Activated T-helper 2 cell treated with anti-CD3 and anti-CD28 coated beads, Interferon-gamma antibody, Interleukin-2, Interleukin-4, amounts not matched to agents 10 μg/mL and 5 μg/mL and 100 μg/mL, durations not matched to agents 14 hours and 24 hours and 36 hours (primary cell): ENCODE data around the gene COX18. TPM values are rescaled to one million over a fixed set of nuclear protein-coding genes. Genes with fewer than 3 reads are reported as not detected.

Experiments used
- DNase-seq: peaks from one replicate; pipeline ENCODE4 v3.0.0; 2021; ENCODE audit warnings: low spot score
- H3K27ac Mint-ChIP-seq: one replicate; pipeline ENCODE4 v1.8.0; 2021; ENCODE audit warnings: mixed read lengths
- H3K27me3 Mint-ChIP-seq: one replicate; pipeline ENCODE4 v1.8.0; 2021; ENCODE audit warnings: low read depth, mixed read lengths
- H3K36me3 Mint-ChIP-seq: one replicate; pipeline ENCODE4 v1.8.0; 2021; ENCODE audit warnings: low read depth, mixed read lengths
- H3K4me1 Mint-ChIP-seq: one replicate; pipeline ENCODE4 v1.8.0; 2021; ENCODE audit warnings: low read depth, mixed read lengths
- H3K4me3 Mint-ChIP-seq: one replicate; pipeline ENCODE4 v1.8.0; 2021; ENCODE audit warnings: low read depth, mild to moderate bottlenecking, moderate library complexity, mixed read lengths
- H3K9me3 Mint-ChIP-seq: one replicate; pipeline ENCODE4 v1.8.0; 2021; ENCODE audit warnings: mixed read lengths
- intact Hi-C: fragments of 100-400 bp; cut with micrococcal nuclease; formaldehyde crosslinking; loops from one replicate; pipeline ENCODE4 v1.15.1; 2023
- total RNA-seq: library from RNA; stranded (reverse); gene quantifications from 2 replicates; pipeline ENCODE4 v1.2.3, GENCODE V29; 2022

Gene COX18
- total RNA-seq, result 20.9 and 21.3 TPM in 2 replicates

- peak; percentile 94 for DNase-seq
- Mint-ChIP-seq H3K27me3 (no peaks in the 10 kb centered on the region), H3K4me3 (peak within 1 kb of the TSS; percentile 83), H3K9me3 (no peaks in the 10 kb centered on the region), H3K36me3 (peaks cover 27% of the 10 kb centered on the region), H3K4me1 (peaks cover 35% of the 10 kb centered on the region), H3K27ac (peak within 1 kb of the TSS; percentile 100)
- intact Hi-C loops, result loop anchor here (1.0 to 10.0 kb wide), 4 partner anchors 33 to 1085 kb away; partner anchors contain the start of genes ANKRD17 and MTHFD2L
These were observed at the start of gene COX18 for GRCh38 chr4:73069338-73070073. TSS of gene COX18 (minus strand) at chr4:73069716. CDS start at chr4:73069649, 67 bp downstream.

- H3K9me3 Mint-ChIP-seq, result no peaks in the 10 kb centered on the region
- peaks cover 6% of the 10 kb centered on the region for H3K4me1 Mint-ChIP-seq
- DNase-seq, result no peak
- peaks cover 33% of the 10 kb centered on the region for H3K36me3 Mint-ChIP-seq
- H3K27me3 Mint-ChIP-seq, result no peaks in the 10 kb centered on the region
- no peak overlapping the region for H3K4me3 Mint-ChIP-seq
- intact Hi-C loops, result no loop called here
- H3K27ac Mint-ChIP-seq, result no peak overlapping the region
These were observed 40.0 kb upstream of the COX18 start for GRCh38 chr4:73109493-73109892.

GRCh38 chr4:73104695-73105094 lies 35.2 kb upstream of the COX18 start:
- Mint-ChIP-seq H3K36me3 (peaks cover 40% of the 10 kb centered on the region), H3K9me3 (no peaks in the 10 kb centered on the region), H3K27me3 (no peaks in the 10 kb centered on the region), H3K4me3 (no peak overlapping the region), H3K27ac (no peak overlapping the region), H3K4me1 (peaks cover 11% of the 10 kb centered on the region)
- no peak for DNase-seq
- intact Hi-C loops, result no loop called here

- DNase-seq, result no peak
- H3K9me3 Mint-ChIP-seq, result no peaks in the 10 kb centered on the region
- H3K4me1 Mint-ChIP-seq, result peaks cover 11% of the 10 kb centered on the region
- H3K27ac Mint-ChIP-seq, result peak overlapping the region; percentile 62
- H3K36me3 Mint-ChIP-seq, result peaks cover 46% of the 10 kb centered on the region
- intact Hi-C loops, result no loop called here
- no peak overlapping the region for H3K4me3 Mint-ChIP-seq
- no peaks in the 10 kb centered on the region for H3K27me3 Mint-ChIP-seq
These were observed 34.4 kb upstream of the COX18 start for GRCh38 chr4:73103799-73104503.

- peaks cover 1% of the 10 kb centered on the region for H3K4me1 Mint-ChIP-seq
- H3K36me3 Mint-ChIP-seq, result peaks cover 47% of the 10 kb centered on the region
- peak overlapping the region; percentile 55 for H3K27ac Mint-ChIP-seq
- no peaks in the 10 kb centered on the region for H3K9me3 Mint-ChIP-seq
- DNase-seq, result no peak
- H3K4me3 Mint-ChIP-seq, result no peak overlapping the region
- intact Hi-C loops, result no loop called here
- H3K27me3 Mint-ChIP-seq, result no peaks in the 10 kb centered on the region
These were observed 29.6 kb upstream of the COX18 start for GRCh38 chr4:73099143-73099542.

- no peaks in the 10 kb centered on the region for H3K4me1 Mint-ChIP-seq
- no peaks in the 10 kb centered on the region for H3K9me3 Mint-ChIP-seq
- H3K27me3 Mint-ChIP-seq, result no peaks in the 10 kb centered on the region
- no peak overlapping the region for H3K4me3 Mint-ChIP-seq
- H3K36me3 Mint-ChIP-seq, result peaks cover 48% of the 10 kb centered on the region
- DNase-seq, result no peak
- H3K27ac Mint-ChIP-seq, result no peak overlapping the region
- intact Hi-C loops, result no loop called here
These were observed 29.2 kb upstream of the COX18 start for GRCh38 chr4:73098713-73099112.

GRCh38 chr4:73098016-73098415 lies 28.5 kb upstream of the COX18 start:
- intact Hi-C loops, result no loop called here
- no peak overlapping the region for H3K27ac Mint-ChIP-seq
- H3K36me3 Mint-ChIP-seq, result peaks cover 45% of the 10 kb centered on the region
- H3K27me3 Mint-ChIP-seq, result no peaks in the 10 kb centered on the region
- no peaks in the 10 kb centered on the region for H3K4me1 Mint-ChIP-seq
- no peak for DNase-seq
- H3K4me3 Mint-ChIP-seq, result no peak overlapping the region
- no peaks in the 10 kb centered on the region for H3K9me3 Mint-ChIP-seq

GRCh38 chr4:73092868-73093267 lies 23.4 kb upstream of the COX18 start:
- no peaks in the 10 kb centered on the region for H3K27me3 Mint-ChIP-seq
- no peak overlapping the region for H3K27ac Mint-ChIP-seq
- H3K4me1 Mint-ChIP-seq, result peaks cover 2% of the 10 kb centered on the region
- peaks cover 51% of the 10 kb centered on the region for H3K36me3 Mint-ChIP-seq
- intact Hi-C loops, result no loop called here
- no peak for DNase-seq
- no peaks in the 10 kb centered on the region for H3K9me3 Mint-ChIP-seq
- H3K4me3 Mint-ChIP-seq, result no peak overlapping the region

GRCh38 chr4:73090738-73091137 lies 21.2 kb upstream of the COX18 start:
- H3K9me3 Mint-ChIP-seq, result no peaks in the 10 kb centered on the region
- H3K4me3 Mint-ChIP-seq, result no peak overlapping the region
- no peak for DNase-seq
- intact Hi-C loops, result no loop called here
- no peaks in the 10 kb centered on the region for H3K27me3 Mint-ChIP-seq
- H3K4me1 Mint-ChIP-seq, result peaks cover 13% of the 10 kb centered on the region
- H3K36me3 Mint-ChIP-seq, result peaks cover 50% of the 10 kb centered on the region
- H3K27ac Mint-ChIP-seq, result no peak overlapping the region

GRCh38 chr4:73087871-73088270 lies 18.4 kb upstream of the COX18 start:
- H3K4me3 Mint-ChIP-seq, result no peak overlapping the region
- no peaks in the 10 kb centered on the region for H3K27me3 Mint-ChIP-seq
- peaks cover 63% of the 10 kb centered on the region for H3K36me3 Mint-ChIP-seq
- intact Hi-C loops, result no loop called here
- no peak for DNase-seq
- no peak overlapping the region for H3K27ac Mint-ChIP-seq
- H3K9me3 Mint-ChIP-seq, result no peaks in the 10 kb centered on the region
- H3K4me1 Mint-ChIP-seq, result peaks cover 13% of the 10 kb centered on the region

GRCh38 chr4:73086095-73086868 lies 16.8 kb upstream of the COX18 start:
- Mint-ChIP-seq H3K4me3 (peak overlapping the region; percentile 69), H3K27me3 (no peaks in the 10 kb centered on the region), H3K36me3 (peaks cover 59% of the 10 kb centered on the region), H3K27ac (peak overlapping the region; percentile 28), H3K4me1 (peaks cover 13% of the 10 kb centered on the region), H3K9me3 (no peaks in the 10 kb centered on the region)
- DNase-seq, result no peak
- intact Hi-C loops, result no loop called here

- intact Hi-C loops, result no loop called here
- Mint-ChIP-seq H3K4me1 (peaks cover 11% of the 10 kb centered on the region), H3K27ac (peak overlapping the region; percentile 49), H3K9me3 (no peaks in the 10 kb centered on the region), H3K36me3 (peaks cover 65% of the 10 kb centered on the region), H3K4me3 (no peak overlapping the region), H3K27me3 (no peaks in the 10 kb centered on the region)
- DNase-seq, result no peak
These were observed 11.3 kb upstream of the COX18 start for GRCh38 chr4:73080789-73081188.

GRCh38 chr4:73075832-73076231 lies 6.3 kb upstream of the COX18 start:
- Mint-ChIP-seq H3K4me1 (peaks cover 8% of the 10 kb centered on the region), H3K27ac (no peak overlapping the region), H3K9me3 (no peaks in the 10 kb centered on the region), H3K36me3 (peaks cover 46% of the 10 kb centered on the region), H3K27me3 (no peaks in the 10 kb centered on the region), H3K4me3 (no peak overlapping the region)
- intact Hi-C loops, result no loop called here
- no peak for DNase-seq
